ENCODE results near the gene WWTR1.

WWTR1 gene

DNA sequence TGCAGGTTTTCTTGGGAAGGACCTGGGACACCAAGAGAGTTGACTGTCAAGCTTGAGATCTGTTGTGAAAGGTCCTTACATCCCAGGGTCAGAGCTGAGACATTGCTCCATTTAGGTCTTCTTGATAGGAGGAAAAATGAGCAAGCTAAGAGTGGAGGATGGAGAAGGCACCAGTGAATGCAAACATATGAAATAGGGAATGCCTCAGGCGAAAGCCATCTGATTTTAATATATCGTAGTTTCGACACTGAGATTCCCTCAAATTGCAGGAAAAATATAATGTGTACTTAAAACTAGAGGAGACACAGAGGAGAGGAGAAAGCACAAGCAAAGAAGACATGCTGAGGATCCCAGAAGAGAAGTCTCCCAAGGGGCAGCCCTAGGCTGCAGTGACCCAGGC, 97.8 kb downstream of the WWTR1 start:
- no peak for DNase-seq

DNA sequence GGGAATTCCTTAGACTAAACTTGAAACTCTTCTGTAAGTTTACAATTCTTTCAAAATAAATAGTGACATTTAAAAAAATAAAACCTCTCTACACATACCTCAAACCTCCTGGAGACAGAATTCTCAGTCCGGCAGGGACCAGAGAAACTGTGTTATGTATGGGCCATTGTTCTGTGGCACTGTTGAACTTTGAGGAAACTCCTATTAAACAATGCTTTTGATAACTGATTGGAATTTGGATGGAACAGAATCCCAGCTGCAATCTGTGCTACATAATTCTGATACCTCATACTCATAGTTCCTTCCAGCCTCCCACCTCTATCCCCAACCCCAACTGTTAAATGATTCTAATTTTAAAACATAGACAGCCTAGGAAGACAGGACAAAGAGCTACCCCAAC, 98.3 kb downstream of the WWTR1 start:
- DNase-seq: no peak

DNA sequence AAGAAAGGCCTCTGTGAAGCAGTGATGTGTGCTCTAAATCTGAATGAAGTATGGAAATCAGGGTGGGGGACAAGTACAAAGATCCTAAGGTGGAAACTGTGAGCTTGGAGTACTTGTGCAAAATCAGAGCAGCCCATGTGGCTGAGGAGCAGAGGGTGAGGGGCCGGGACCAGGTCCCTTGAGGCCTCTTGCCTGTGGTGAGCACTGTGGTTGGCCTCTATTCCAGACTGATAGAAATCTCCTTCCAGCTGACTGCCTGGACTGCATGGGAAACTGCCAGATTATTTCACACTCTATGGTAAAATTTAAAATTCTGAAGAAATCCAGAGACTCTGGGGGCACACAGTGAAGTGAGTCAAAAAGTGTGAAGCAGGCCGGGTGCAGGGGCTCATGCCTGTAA, 101.9 kb downstream of the WWTR1 start:
- DNase-seq: no peak

DNA sequence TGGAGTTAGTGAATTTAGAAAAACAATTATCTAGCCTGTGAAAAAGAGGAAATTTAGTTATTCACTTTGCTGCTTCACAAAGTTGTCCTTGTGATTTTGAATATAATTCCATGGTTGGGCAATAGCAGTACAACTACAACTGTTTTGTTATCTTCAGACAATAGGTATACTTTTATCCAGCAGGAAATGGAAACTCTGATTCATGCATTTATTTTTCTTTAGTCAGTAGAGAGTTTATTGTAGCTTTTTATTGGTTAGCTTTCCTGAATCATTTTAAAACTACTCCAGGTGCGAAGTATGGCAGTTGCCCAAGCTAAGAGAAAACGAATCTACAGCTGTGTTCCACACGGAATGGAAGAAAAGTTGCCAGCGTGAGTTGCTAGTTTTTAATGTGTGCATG, 103.0 kb downstream of the WWTR1 start:
- DNase-seq: no peak

DNA sequence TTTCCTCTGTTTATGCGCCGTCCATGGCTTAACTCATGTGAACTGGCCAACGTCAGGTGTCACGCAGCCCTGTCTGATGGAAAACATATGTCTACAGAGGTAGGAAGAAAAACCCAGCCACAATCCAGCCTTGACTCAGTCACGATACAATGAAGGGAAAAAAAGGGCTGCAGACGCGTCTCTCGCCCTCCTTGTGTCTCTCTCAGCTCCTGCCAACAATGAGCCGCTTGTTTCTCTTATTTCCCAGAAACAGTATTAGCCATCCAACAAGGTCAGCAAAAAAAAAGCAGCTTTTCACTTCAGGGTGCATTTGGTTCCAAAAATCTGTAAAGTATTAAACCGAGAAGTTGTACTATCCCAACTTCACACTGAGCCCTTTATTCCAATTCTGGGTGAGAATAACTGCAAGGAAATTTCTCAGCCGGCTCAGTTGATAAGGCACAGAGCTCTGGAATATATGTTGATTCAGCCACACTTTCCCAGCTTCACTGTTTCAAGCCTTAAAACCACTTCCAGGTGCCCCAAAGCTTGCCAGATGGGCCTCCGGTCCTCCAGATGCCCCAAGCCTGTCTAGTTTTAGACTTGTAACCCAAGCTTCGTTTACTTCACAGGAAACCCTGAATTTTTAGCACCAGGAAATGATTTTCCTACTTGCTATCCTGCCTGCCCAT, 103.9 kb downstream of the WWTR1 start:
- no peak for DNase-seq

DNA sequence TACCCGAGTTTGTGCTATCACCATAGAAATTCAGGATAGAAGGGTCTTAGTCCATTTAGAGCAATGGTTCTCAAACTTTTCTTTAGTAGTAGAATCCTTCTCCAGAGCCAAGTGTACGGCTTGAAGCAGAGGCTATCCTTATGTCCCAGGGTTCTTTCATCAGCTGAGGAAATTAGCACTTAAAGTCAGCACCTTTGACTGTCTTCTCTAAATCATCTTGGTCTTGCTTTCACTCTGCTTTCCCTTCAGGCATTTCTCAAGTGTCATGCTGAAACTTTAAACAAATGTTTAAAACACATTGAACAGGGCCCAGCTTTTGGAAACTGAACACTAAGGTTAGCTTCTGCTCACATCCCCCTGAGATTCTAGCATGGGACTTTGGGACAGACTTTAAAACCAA, 105.1 kb downstream of the WWTR1 start:
- DNase-seq: no peak

DNA sequence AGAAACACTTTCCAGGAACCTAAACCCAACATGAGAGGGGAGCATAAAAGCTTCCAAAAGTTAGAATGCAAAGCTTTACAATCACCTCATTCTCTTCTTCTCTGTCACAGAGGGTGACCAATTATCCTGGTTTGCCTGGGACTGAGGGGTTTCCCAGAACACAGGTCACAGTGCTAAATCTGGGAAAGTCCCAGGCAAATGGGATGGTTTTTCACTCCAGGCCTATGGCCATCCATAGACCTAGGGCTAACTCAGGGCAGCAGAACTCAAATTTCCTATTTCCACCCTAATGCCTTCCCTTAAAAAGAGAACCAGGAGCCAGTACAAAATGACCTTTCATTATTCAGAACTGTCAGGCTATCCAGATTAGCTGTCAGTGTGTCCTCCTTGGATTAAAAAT, 106.3 kb downstream of the WWTR1 start:
- DNase-seq: no peak

DNA sequence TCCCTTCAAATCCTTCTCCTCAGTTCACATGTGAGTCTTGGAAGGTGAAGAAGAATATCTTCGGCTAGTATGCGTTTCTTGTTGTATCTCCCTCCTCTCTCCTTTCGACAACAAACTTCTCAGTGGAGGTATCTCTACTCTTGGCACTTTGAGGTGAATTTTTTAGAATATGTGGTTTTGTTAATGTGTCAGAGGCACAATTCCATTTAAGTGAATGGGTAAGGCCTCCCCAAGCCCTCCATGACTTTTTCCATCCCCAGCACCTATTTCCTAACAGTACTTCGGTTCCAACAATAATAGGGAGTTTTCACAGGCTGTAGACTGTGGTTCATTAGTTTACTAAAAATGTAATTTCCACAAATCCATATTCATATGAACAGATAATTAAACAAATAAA, 109.2 kb downstream of the WWTR1 start:
- no peak for DNase-seq

DNA sequence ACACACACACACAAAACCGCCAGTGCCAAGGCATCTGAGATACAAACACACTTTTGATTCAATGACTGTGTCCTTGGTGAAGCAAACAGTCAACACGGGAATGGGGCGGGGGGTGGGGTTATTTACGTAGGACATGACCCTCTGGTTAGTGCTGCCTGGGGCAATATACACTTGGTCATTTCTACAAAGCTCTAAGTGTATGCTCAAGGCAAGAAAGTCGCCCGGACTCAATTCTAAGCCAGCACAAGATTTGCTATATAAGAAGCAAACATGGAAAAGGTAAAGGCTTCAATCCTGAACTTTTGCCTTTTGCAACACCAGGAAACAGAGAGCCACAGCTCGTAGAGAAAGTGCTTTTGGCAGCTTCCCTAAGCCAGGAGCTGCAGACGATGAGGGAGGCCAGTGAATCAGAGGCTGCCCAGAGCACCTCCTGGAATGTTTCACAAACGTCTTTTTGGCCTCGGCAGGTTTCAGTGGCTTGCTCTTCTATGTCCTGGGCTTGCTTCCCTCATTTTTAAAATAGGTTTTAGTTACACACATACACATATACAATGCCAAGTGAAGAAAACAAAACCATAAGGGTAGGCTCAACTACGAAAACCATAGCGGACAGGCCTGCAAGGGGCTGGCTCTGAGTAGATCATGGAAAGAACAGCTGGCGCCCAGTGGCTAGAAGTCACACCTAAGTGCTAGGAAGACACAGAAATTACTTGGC, 109.7 kb downstream of the WWTR1 start:
- DNase-seq: no peak

DNA sequence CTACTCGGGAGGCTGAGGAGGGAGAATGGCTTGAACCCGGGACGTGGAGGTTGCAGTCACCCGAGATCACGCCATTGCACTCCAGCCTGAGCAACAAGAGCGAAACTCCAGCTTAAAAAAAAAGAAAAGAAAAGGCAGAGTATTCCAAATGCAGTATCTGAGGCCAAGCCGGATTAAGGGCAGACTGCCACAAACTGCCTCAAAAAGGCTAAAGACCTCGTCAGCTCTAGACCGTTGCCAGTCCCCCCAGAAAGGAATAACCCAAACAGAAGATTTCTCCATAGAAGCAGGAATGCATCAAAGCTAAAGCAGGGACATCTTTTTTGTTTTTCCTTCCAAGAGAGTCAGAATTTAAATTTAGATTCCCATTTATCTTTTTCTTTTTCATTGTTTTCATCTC, 110.4 kb downstream of the WWTR1 start:
- DNase-seq: no peak

DNA sequence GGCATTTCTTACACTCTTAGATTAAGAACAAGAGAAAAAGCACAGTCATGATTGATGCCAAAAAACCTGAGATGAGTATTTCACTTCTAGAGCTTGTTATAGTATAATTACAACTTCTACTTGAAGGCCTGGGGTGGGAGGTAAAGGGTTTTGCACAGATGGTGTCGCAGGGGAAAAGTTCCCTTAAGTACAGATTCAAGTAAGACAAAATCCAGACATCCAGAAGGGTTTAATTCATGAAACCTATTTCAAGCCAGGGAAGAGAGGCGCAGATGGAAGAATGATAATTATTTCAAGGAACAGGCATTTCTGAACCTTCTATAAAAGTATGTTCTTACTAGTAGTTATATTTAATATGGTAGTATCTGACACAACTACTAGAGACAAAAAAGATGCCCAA, 112.8 kb downstream of the WWTR1 start:
- DNase-seq: no peak

DNA sequence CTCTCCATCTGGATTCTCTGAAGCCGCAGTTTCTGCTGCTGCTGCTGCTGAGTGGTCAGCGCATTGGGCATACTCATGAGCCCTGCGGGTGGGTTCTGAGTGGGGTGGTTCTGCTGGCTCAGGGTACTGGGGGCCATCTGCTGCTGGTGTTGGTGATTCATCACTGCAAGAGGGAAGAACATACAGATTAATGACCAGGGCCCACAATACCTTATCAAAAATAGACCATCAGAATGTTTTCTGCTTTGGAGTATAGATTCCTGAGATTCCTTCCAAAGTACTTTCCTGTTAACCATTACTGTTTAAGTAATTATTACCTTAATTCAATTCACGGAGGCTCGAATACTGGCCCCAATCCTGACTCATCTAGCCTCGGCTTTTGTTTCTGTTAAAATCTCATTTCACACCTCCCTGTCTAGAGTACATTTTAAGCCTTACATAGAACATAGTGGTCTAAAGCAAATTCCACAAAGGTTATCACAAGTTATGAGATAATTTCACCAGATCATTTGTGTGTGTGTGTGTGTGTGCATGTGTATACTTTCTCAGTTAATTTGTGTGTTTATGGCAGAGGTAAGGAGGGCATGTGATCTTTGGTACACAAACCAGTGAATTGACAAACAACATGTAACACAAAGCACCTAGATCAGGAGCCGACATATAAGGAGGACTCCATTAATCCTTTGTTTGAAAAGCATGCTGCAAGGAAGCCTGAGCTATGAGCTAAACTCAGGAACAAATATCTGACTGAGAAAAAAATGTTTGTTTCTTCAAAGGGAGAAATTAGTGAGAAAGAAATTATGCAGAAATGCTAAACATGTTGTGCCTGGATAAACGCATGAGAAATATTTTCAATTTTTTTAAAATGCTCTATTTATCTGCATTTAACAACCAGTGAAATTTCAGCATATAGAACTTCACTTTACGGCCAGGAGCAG, 115.2 kb downstream of the WWTR1 start:
- no peak for DNase-seq

DNA sequence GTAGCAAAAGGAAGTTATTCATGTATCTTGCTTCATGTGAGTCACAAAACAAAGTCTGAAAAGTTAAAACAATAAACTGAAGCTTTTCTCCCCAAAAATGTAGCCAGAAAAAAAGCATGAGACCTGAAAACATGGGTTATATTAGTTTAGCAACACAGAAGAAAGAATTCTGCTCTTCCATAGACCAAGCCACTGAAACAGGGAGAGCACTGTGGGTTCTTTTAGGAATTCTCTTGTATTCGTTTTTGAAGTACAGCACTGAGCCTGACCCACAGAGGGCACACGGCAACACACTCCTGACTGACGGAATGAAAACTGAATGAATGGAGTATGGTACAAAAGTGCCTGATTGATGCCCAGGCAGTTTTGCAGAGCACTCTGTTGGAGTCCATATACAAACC, 116.7 kb downstream of the WWTR1 start:
- DNase-seq: no peak

DNA sequence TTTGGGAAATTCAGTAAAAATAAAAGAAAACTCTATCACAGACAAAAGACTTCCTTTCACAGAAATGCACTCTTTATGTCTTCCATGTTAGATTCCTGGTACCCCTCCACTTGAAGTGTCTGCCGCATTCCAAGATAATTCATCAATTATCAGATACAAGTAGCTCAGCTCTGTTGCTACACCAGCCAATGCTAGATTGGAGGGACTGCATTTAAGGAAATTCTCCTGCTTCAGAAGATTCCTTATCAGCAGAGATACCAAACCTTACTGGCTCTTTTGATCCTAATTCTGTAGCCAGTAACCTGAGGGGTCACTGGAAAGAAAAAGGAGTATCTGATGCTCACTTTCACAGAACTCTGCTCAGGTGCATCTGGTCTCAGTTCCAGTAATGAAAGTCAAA, 119.5 kb downstream of the WWTR1 start:
- no peak for DNase-seq

DNA sequence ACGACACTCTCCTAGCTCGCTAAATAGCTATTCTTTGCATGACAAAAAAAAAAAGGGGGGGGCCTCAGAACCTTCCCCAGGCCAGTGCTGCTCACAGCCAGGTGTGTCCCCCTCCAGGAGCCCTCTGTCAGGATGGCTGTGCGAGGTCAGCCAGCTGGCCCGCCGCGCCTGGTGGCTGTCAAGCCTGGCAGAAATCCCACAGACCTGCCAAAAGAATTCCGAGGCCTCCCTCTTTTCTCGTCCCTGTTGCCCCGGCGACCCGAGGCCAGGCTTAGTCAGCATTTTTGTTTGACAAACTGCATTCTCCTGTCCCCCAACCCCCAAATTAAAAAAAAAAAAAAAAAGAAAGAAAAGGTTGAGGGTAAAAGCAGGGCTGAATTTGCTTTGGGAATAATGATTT, 121.4 kb downstream of the WWTR1 start:
- no peak for DNase-seq

DNA sequence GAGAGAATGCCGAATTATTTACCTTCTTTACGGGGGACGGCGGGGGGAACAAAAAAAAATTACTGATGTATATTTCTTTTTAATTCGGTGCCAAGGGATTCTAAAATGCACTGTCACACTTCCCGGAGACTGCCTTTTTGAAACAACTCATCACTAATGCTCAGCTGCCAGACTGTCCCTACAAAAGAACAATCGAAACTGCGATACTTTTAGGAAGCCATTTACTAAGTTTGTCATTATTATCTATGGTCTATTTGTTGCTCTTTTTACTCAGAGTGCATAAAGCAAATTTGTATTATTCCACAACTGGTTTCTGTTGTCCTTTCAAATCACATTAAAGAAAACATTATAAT, 122.5 kb downstream of the WWTR1 start:
- DNase-seq: no peak

DNA sequence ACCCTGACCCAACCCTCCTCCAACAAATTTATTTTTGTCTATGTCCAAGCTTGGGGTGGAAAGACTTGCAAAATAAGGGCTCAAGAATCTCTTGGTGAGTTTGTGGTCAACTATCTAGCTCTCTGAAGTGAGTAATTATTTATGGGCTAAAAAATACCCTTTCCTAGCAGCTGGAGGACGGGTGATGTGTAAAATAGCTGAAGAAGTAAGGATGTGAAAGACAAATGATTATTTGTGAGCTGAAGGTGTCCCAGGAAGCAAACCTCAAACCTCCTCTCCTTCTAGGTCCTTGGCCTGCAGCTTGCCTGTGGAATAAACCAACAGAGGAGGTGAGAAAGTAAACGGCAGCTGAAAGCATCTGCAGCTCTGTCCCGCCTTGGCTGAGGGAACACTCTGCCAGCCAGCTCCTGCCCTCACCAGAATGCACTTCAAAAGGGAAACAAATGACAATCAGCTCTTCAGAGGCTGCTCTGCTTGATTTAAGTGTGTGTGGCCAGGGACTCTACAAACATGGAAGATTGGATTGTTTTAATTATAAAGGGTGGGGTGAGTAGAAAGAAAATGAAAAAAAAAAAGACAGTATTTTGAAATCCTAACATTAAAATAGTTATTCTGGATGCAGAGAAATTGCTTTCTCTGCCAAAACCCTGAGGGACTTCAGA, 123.0 kb downstream of the WWTR1 start:
- no peak for DNase-seq

DNA sequence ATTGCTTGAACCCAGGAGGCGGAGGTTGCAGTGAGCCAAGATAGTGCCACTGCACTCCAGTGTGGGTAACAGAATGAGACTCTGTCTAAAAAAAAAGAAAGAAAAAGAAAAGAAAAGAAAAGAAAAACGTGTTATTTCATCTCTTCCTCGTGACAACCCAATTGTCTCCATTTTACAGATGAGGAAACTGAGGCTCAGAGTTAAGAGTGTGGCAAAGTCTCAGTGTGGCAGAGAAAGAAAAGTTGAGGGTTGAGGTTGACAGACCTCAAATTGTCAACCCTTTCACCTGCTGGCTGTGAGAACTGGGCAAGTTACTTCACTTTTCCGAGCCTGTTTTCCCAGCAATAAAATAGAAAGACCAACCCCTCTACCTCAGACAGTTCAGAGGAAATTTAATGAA, 123.7 kb downstream of the WWTR1 start:
- no peak for DNase-seq

DNA sequence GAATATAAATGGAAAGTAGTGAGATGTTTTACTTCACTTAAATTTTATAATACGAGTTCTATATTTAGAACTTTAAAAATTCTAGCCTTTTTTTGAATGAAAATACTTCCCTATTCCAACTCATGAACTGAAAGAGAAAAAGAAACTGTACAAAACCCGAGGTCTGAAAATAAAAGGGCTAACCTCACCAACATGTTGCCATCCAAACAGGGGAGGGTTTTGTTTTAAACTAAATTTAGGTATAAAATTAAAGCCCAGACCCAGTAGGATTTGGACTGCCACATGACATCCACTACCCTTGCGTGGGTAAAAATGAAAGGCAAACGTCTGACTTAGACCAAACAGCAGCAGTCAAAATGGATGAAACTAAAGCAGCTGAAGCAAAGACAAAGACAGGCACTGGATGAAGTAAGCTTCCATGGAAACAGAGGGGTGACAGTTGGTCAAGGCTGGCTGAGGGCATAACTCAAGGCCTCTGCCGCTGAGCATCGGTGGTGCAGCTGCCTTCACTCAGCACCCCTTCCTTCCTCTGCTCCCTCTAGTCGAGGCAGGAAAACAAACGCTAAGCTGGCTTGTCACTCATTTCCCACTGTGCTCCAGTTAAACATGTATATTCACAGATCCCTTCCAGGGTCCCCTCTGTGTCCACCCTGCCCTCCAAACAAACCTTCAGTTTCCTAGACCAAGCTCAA, 125.2 kb downstream of the WWTR1 start:
- no peak for DNase-seq

DNA sequence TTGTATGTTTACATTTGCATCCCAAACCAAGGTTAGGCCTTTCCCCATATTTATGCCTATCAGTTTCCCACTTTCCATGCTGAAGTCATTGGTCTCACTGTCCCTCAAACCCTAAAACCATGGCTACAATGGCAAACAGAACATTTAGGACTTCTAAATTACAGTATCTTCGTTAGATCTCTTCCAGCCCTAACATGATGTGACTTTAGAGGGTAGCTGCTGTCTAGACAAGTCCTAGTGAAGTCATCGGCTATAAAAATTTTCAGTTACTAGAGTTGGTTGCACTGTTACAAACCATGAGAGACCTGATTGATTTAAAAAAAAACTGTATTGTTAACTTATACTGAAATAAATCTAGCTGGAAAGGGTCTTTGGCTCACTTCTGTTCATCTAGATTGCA, 128.7 kb downstream of the WWTR1 start:
- no peak for DNase-seq

DNA sequence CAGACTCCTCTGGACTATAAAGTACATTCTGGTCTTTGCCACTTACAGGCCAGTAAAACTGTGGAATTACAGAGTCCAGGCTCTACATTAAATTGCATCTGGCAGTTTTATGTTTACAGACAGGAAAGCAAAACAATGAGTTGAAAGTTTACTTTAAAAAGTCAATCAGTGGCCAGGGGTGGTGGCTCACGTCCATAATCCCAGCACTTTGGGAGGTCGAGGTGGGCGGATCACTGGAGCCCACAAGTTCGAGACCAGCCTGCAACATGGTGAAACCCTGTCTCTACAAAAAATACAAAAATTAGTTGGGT, 129.5 kb downstream of the WWTR1 start:
- DNase-seq: no peak

DNA sequence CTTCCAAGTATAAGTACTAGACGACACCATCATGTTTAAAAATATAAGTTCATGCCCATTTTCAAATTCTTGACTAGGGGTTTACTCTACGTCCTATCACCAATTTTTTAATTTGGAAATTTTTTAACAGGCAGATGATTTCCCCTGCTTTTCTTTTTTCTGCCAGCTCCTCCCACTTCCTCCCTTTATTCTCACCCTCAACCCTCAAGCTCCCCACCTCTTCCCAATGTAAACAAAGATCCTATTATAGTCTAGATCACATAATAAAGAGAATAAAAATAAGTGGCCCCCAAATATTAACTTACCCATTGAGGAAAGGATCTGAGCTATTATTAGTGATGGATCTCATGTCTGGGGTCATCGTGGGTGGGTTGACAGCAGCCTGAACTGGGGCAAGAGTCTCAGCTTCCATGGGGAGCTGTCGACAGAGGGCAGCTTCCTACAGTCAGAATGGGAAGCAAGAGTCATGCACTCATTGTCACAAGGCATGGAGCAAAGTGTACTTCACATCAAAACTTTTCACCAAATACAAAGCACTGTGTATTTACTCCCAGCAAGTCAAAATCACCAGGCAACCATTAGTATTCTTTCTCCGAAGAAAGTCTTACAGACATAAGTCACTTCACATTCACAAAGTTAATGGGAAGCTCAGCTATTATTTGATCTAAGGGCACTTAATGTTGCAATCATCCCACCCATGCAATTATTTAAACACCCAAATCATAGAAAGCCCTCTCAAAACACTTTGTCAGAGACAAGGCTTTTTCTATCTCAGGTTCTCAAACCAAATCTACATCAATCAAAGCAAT, 130.1 kb downstream of the WWTR1 start:
- DNase-seq: no peak

All from AML-193 (cell line).